Measurements from ENCODE around the gene DNM1.

DNA sequence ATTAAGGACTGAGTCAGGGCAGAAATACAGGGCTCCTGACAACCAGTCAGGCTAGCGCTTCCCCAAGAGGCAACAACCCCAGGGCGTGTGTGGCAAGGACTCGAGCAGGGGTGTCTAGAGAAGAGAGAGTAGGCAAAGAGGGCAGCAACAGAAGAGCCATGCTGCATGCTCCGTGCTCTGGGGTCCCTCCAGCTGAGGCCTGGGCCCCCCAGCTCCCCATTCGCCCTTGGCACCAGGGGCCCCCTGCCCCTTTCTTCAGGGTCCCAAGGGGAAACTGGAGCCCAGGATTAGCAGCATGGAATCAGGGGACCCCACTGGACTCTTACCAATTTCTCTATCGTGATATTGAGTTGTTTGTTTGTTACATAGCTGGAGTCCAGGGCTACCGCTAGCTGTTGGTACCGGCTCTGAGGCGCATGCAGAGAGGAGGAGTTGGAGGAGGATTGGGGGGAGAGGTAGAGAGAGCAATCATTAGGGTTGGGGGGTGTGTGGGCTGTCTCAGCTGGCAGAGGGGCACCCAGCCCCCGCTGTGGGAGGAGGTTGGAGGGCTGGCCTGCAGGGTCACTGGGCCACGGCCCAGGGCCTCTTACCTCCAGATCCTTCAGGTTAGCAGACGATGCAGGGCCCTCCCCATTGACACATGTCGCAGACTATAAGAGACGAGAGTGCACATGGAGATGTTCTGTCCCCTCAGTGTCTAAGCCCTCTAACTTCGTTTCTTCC lies 63.9 kb downstream of the DNM1 start:
- no peak for TF ChIP-seq POLR2A (IDR thresholded peaks at IDR 0.05)
- TF ChIP-seq, protein P1, sequence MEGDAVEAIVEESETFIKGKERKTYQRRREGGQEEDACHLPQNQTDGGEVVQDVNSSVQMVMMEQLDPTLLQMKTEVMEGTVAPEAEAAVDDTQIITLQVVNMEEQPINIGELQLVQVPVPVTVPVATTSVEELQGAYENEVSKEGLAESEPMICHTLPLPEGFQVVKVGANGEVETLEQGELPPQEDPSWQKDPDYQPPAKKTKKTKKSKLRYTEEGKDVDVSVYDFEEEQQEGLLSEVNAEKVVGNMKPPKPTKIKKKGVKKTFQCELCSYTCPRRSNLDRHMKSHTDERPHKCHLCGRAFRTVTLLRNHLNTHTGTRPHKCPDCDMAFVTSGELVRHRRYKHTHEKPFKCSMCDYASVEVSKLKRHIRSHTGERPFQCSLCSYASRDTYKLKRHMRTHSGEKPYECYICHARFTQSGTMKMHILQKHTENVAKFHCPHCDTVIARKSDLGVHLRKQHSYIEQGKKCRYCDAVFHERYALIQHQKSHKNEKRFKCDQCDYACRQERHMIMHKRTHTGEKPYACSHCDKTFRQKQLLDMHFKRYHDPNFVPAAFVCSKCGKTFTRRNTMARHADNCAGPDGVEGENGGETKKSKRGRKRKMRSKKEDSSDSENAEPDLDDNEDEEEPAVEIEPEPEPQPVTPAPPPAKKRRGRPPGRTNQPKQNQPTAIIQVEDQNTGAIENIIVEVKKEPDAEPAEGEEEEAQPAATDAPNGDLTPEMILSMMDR (IDR thresholded peaks at IDR 0.05), result no peak
